ENCODE results near the gene RGL4. TPM values are rescaled to one million over a fixed set of nuclear protein-coding genes. Genes with fewer than 3 reads are reported as not detected.

RGL4 gene
- total RNA-seq, 1 donor from 2014 or later: 0.15 TPM

- Mint-ChIP-seq H3K4me3 (ENCODE audit: unreplicated experiment) (peak overlapping the region; percentile 38), H3K36me3 (ENCODE audit: low read depth, unreplicated experiment) (peaks cover 14% of the 10 kb centered on the region), H3K4me1 (ENCODE audit: unreplicated experiment) (no peaks in the 10 kb centered on the region), H3K27me3 (ENCODE audit: unreplicated experiment) (peaks cover 4% of the 10 kb centered on the region), H3K9me3 (ENCODE audit: unreplicated experiment) (no peaks in the 10 kb centered on the region), H3K27ac (ENCODE audit: unreplicated experiment) (no peak overlapping the region)
- TF ChIP-seq, protein P1, sequence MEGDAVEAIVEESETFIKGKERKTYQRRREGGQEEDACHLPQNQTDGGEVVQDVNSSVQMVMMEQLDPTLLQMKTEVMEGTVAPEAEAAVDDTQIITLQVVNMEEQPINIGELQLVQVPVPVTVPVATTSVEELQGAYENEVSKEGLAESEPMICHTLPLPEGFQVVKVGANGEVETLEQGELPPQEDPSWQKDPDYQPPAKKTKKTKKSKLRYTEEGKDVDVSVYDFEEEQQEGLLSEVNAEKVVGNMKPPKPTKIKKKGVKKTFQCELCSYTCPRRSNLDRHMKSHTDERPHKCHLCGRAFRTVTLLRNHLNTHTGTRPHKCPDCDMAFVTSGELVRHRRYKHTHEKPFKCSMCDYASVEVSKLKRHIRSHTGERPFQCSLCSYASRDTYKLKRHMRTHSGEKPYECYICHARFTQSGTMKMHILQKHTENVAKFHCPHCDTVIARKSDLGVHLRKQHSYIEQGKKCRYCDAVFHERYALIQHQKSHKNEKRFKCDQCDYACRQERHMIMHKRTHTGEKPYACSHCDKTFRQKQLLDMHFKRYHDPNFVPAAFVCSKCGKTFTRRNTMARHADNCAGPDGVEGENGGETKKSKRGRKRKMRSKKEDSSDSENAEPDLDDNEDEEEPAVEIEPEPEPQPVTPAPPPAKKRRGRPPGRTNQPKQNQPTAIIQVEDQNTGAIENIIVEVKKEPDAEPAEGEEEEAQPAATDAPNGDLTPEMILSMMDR (IDR thresholded peaks at IDR 0.05; ENCODE audit: unreplicated experiment): no peak
- DNase-seq (ENCODE audit: low spot score): no peak
Measured at GRCh38 chr22:23713696-23714595, 23.1 kb downstream of the RGL4 start.

DNA sequence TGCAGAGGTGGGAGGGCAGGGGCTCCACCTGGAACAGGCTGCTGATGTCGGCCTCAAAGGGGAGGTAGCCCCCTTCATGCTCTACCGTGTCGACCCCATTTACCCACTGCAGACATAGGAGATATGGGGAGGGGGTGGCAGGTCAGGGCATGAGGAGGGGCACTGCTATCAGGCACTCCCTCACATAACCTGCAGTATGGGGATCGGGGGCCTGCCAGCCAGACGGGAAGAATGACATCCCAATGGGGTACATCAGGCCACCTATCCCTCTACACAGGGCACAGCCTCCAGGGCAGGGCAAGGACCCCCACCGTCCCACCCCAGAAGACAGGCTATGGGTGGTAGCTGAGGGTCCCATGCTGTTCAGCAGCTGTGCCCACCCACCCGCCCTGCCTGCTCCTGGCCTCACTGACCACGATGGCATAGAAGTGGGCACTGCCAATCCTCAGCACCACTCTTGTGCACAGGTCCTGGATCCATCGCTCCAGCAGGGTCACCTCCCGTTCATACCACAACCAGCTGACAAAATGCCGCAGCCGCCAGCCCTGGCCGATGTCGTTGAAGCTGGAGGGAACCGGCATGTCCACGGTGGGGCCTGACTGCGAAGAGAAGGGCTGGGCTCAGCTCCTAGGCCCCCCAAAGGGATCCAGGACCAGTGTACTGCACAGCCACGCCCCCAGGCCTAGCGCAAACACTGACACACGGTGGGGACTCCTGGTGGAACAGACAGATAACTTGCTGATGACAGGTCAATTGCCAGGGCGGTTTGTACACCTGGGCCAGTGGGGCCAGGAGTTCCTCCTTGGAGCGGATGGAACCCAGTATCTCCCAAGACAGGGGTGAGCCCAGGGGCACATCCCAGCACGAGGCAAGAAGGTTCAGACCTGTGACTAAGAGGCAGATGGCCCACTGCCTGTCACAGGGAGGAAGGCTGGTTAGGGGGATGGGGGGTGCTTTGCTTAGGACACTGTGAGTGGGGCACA is 24.1 kb downstream of the RGL4 start:
- DNase-seq (ENCODE audit: low spot score): no peak
- Mint-ChIP-seq H3K4me1 (ENCODE audit: unreplicated experiment) (no peaks in the 10 kb centered on the region), H3K36me3 (ENCODE audit: low read depth, unreplicated experiment) (peaks cover 8% of the 10 kb centered on the region), H3K27ac (ENCODE audit: unreplicated experiment) (no peak overlapping the region), H3K27me3 (ENCODE audit: unreplicated experiment) (peaks cover 4% of the 10 kb centered on the region), H3K4me3 (ENCODE audit: unreplicated experiment) (no peak overlapping the region), H3K9me3 (ENCODE audit: unreplicated experiment) (no peaks in the 10 kb centered on the region)
- TF ChIP-seq, protein P1 (IDR thresholded peaks at IDR 0.05; ENCODE audit: unreplicated experiment): no peak

DNA sequence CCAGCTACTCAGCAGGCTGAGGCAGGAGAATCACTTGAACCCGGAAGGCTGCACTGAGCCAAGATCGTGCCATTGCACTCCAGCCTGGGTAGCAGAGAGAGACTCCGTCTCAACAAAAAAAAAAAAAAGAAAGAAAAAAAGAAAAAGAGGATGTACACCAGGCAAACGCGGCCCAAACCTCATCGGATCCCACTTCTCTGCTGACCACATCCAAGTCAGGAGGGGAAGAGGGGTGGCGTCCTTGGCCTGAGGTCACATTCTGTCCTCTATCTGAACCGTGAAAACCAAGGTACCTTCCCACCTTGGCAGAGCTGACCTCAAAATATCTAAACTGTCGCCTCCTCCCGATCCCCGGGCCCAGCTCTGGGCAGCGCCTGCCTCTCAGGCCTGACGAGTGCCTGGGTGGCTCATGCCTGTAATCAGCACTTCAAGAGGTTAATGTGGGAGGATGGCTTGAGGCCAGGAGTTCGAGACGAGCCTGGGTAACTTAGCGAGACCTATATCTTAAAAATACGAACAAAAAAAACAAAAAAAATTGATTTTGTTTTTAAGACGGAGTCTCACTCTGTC is 25.1 kb downstream of the RGL4 start:
- H3K27me3 Mint-ChIP-seq (ENCODE audit: unreplicated experiment): peaks cover 4% of the 10 kb centered on the region
- H3K36me3 Mint-ChIP-seq (ENCODE audit: low read depth, unreplicated experiment): peaks cover 7% of the 10 kb centered on the region
- no peak for DNase-seq (ENCODE audit: low spot score)
- H3K9me3 Mint-ChIP-seq (ENCODE audit: unreplicated experiment): no peaks in the 10 kb centered on the region
- no peak overlapping the region for H3K27ac Mint-ChIP-seq (ENCODE audit: unreplicated experiment)
- no peaks in the 10 kb centered on the region for H3K4me1 Mint-ChIP-seq (ENCODE audit: unreplicated experiment)
- H3K4me3 Mint-ChIP-seq (ENCODE audit: unreplicated experiment): no peak overlapping the region
- TF ChIP-seq, protein P1 (IDR thresholded peaks at IDR 0.05; ENCODE audit: unreplicated experiment): no peak

- Mint-ChIP-seq H3K4me3 (ENCODE audit: unreplicated experiment) (peak overlapping the region; percentile 87), H3K27ac (ENCODE audit: unreplicated experiment) (no peak overlapping the region), H3K27me3 (ENCODE audit: unreplicated experiment) (peaks cover 4% of the 10 kb centered on the region), H3K9me3 (ENCODE audit: unreplicated experiment) (no peaks in the 10 kb centered on the region), H3K4me1 (ENCODE audit: unreplicated experiment) (no peaks in the 10 kb centered on the region), H3K36me3 (ENCODE audit: low read depth, unreplicated experiment) (peaks cover 7% of the 10 kb centered on the region)
- DNase-seq (ENCODE audit: low spot score): peak; percentile 81
- TF ChIP-seq, protein P1 (IDR thresholded peaks at IDR 0.05; ENCODE audit: unreplicated experiment): no peak
Measured at GRCh38 chr22:23716811-23717801, 26.3 kb downstream of the RGL4 start.

Data from endothelial cell (in vitro differentiated cells).